HG03469 (cell line): ENCODE results near the gene SPON1.

Source experiments
- ATAC-seq: cut with Tn5 transposase; IDR thresholded peaks from one replicate; pipeline ENCODE4 v1.9.1; 2021; ENCODE audit warnings: mild to moderate bottlenecking, moderate library complexity, moderate number of reproducible peaks; ENCODE audit not compliant: unreplicated experiment

SPON1 gene

DNA sequence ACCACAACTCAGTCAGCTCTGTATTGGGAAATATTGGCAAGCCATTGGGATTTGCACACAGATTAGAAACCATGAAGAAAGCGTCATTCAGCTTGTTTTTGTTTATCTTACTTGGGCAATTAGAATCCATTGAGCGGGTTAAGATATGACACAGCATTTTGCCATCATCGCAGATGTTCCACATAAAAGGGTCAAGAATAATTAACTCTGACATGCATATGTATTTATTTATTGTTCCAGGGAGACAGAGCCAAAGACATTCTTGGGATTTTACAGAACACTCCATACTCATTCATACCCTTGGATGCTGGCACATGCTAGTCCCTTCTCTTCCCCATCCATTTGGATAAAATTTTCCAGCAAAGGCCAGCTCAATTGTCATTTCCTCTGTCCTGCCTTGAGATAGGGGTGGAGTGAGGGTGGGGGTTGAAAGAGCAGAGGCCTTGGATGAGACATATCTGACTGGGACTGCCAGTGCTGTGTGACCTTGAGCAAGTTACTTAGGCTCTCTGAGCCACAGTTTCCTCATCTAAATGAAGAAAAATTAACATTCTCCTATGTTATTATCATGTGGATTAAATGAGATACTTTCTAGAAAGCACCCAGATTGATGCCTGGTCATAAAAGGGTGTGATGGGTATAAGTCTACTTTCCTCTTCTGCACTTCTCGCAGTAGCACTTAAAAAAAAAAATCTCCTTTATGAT is 216.7 kb downstream of the SPON1 start:
- ATAC-seq, result no peak

DNA sequence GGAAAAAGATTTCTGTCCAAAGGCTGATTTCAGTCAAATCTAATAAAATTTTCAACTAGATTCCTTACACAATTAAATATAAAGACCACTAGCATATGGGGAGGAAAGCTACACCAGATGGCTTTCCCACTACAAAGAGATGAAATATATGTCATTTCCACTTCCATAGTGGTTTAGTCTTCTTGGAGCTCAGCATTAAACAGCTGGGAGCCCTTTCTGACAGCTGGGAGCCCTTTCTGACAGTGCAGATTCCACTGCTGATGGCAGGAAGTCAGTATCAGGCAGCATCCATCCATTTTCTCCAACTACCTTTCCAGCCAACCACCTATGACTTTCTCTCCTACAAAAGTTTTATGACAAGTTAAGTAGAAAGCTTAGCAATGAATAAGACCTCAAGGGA is 218.6 kb downstream of the SPON1 start:
- ATAC-seq, result no peak

DNA sequence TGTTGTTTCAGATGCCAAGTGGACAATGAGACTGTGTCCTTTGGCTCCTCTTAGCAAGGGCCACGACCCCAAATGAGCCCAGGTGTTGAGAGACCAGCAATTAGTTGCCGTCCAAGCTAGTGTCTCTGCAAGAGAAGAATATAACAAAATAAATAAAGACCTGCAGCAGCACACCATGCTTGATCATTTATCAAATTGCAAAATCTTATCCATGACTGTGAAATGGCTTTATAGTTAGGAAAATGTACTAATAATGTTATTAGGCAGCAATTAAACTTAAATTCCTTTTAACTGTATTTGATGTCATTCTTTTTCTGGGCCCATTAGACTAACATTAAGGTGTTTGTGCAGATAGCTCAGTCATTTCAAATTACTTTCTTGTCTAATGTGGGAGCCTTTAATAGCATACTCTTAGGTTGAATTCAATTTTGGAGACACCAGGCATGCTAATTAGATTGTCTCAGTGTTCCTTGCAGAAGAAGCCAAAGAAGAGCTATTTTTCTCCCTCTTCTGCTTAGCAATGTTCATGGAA is 220.4 kb downstream of the SPON1 start:
- no peak for ATAC-seq

DNA sequence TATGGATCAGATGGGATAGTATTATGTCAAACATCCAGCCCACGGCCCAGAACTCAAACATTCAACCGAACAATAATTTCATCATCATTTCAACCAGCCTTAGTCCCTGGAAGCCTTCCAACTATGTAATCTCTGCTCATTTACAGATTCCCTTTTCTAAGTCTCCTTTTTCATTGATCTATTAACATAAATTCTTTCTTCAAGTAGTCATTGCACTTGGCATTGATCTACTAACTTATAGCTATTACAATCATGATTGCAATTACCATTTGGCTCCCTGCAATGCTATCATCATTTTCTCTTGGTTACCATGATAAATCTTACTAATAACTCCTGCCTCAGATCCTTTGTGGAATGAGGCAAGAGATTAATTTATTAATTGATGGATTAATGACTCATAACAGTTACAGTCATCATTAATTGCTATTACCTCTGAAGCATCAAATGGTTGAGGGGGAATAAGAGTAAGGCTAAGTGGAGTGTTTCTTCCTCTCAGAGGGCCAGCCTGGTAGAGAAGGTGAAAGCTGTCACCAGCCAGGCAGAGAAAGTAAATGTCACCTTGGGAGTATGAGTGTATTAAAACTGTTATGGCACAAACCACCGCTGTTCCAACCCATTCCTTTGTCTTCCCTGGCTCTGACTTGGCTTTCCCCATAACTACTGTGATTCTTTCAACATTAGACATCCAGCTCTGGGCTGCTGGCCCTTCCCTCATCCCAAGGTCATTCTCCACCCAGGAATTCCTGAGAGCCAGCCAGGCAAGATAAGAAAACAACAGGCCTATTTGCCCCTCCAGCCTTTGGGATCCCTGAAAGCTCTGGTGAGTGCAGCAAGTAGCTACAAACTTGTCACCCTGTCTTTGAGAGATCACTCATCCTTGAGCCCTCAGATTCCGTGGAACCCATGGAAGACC is 221.8 kb downstream of the SPON1 start:
- no peak for ATAC-seq

DNA sequence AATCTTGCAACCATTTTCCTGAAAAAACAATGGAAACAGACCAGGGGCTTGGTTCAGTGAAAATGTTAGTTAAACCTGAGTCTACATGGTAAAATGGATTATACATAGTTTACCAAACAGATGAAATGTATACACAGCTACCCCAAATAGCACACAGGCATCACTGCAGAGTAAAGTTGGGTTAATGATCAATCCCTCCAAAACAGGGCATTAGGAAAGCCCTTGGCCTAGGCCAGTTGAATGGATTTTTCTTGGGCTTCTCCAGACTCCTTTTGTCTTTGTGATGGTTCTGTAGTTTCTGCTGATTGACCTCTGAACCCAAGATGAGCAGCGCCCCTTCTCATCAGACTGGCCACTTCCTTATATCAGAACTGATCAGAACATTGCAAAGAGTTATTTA is 222.9 kb downstream of the SPON1 start:
- no peak for ATAC-seq

DNA sequence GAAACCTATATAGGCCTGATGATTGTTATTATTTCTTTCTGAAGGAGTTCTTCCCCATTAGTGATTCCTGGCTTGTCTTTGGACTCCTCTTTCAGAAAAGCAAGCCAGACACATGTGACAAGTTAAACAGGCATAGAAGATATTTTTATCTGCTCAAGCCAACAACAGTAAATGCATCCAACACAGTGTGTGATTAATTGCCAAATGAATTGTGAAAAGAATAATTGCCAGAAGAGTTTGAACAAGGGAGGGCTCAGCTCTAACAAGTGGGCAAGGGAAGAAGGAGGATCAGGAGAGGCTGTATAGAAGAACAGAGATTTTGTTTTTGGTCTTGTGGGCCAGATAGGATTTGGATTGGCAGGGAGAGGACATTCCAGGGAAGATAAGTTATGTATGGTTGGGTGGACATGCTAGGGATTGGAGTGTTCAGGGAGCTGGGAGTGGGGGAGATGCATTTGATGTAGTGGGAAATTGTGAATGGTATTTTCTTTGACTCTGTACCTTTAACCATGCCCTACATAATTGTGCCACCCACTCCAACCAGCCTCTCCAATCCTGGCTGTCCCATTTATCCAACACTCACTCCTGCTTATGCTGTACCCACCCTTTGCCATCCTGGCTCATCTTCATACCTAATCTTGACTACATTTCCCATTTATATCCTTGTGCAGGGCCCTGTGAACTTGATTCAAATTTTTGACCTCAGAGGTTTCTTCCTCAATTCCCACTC is 223.7 kb downstream of the SPON1 start:
- no peak for ATAC-seq

DNA sequence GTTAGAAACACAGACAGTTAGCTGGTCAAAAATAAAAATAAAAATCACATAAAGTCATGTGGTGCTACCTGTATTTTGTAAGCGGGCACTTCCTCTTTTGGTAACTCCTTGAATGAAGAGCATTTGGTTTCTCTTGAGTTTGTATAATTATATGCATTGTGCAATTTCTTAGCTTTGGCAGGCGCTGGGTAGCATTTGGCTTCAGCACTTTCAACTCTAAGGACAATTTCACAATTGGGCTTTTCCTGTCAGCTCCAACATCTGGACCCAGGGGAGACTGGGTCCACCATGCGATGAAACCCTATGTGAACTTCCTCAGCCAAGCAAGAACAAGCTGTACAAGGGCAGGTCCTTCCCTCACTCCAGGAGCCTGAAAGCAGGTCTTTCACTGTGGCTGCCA is 227.4 kb downstream of the SPON1 start:
- ATAC-seq, result no peak

DNA sequence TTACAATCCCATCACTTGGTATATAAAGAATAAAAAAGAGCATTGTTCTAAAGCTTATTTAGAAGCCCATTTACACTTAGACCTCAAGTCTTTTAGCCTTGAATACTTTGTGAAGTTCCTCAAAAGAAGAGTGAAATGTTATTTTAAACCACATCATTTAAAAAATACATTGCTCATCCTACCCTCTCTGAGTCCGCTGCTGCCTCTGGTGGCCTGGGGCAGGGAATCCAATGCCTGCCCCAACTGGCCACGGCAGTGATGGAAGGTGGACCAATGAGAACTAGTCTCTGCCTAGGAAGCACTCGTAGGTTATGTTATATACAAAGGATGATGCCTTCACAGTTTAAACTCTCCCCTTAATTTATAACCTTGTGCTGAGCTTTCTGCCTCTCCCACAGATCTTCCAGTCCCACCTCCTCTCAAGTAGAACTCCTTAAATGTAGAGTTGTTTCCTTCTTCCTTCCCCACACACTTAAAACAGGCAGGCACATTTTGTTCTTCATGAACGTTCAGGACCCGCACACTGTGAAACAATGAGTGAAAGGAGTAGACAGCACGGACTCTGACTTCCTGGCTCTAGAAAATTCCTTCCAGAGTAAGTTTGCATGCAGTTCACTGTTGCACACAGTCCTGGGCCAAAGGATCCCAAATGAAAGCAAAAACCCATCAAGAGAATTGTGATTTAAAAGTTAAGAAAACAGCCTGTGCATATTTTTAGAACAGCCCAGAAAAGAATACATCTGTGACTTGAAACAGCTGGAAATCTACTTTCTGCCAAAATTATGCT is 228.7 kb downstream of the SPON1 start:
- ATAC-seq, result no peak

DNA sequence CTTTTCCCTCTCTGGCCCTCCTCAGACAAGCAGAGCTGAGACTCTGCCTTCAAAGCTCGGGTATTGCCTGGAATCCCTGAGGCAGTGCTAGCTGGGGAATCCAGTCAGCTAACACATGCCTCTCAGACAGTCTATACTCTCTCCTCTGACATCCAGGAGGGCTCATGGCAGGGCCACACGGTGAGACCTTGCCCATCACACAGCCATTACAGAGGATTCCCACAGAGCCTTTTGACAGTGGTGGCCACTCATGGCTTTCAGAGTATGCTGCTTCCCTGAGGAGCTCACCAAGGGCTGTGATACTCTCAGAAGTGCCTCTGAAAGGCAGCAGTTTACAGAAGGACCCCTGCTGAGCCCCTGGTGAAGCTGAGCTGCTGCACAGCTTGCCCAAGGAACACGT is 231.1 kb downstream of the SPON1 start:
- ATAC-seq, result no peak

DNA sequence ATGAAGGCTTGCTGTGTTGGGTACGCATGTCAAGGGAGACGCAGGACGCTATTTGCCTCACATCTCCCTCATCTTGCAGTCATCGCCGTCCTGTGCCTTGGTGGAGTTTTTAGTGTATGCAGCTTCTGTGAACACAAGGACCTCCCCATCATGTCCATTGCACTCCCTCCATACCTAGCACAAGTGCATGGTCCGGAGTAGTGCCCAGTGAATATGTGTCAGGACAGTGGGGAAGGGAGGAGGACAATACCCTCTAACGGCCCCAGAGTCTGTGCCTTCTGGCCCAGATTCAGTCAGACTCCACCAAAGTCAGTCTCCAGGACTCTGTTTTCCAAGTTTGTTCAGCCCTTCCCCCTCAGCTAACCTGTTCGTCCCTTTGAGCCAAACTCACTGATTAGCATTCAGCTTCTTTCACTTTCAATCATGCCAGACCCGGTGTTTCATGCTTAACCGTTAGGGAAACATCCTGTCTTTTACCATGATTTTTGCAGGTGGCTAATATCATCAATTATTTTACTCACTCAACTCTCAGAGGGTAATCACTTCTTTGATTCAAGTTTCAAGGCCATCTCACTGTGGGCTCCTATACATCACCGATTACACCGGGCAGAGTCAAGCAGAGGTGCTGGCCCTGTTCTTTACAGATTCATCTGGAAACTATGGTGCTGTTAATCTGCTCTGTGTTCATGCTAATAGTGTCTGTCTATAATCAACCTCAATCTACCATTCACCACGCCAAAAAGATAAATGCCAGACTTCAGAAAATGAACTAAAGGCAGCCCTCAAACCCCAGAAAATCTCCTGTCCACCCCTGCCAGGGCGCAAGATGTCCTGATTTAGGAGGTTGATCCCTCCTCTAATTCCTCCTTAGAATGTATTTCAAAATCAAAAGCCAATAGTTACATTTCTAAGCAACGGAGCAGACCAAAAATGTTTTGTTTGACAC is 240.0 kb downstream of the SPON1 start:
- no peak for ATAC-seq

DNA sequence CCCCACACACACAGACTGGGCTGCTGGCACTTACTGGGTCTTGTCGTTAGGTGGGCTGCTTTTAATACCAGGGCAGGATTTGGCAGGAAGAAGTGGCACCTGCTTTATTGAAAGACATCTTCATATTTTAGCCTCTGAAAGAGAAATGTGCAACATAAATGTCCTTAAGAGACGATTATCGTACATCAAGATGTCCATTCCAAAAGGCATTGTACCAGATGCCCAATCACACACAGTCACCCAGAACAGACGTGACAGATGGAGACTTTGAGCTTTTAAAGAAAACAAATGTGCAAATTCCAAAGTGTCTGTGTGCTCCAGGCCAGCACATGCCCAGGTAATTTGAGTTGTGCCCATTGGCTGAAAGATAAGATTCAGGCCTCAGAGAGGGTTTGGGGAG is 240.8 kb downstream of the SPON1 start:
- no peak for ATAC-seq

DNA sequence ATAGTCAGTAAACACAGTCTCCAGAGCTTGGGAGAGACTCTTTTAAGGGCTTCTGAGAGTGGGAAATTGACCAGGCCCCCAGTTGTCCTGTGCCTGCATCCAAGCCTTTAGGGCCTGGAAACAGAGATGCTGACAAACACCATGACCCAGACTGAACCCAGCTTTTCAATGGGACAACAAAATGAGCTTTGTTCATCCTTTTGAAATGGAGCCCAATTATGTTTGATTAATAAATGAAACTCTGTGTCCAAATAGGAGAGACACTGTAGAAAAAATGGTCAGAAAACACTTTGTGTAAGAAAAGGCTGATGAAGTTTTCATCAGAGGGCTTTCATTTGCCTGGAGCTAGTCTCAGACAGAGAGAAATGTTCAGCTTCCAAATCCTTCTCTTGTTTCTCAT is 250.5 kb downstream of the SPON1 start:
- no peak for ATAC-seq

DNA sequence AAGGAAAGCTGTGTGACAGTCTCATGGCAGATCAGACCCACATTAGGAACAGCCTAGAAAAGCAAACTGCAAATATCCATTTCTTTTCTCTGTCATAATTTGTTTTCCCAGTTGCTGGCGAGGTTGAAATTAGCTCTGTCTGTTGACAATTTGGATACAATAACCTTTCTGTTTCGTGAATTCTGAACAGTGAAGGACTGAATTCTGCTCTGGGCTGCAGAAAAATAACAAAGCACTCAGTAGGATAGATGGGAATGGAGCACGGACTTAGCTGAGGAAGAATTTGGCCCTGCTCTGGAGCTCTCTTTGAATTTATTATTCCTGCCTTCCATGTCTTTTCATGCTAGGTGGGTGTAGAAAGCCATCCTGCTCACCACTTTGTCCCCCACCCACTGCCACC is 256.2 kb downstream of the SPON1 start:
- ATAC-seq, result no peak

DNA sequence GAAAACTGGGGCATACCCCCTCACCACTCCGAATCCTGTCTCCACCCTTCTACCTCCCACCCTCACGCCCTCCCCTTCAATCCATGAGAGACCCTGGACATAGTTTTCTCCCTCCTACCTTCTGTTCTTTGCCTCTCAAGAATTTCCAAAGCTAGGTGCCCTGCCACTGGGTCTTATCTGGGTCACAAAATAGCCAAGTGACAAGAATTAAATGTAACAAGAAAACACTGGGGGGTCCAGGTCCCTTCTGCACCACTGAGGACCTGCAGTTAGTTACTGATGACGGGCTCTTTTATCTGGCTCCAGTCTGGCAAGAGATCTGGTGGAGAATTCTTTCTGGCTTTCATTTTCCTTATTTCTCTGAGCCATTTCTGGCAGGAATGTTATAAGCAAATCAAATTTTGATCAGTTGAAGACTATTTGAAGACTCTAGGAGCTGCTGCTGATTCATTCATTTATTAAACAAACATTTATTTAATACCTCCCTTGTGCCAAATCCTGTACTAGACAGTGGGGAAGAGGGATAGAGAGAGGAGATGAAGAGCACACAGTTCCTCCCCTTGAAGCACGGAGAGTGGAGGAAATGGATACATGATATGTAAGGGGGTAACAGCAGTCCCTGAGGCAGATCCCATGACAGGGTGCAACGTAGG is 261.2 kb downstream of the SPON1 start:
- no peak for ATAC-seq

DNA sequence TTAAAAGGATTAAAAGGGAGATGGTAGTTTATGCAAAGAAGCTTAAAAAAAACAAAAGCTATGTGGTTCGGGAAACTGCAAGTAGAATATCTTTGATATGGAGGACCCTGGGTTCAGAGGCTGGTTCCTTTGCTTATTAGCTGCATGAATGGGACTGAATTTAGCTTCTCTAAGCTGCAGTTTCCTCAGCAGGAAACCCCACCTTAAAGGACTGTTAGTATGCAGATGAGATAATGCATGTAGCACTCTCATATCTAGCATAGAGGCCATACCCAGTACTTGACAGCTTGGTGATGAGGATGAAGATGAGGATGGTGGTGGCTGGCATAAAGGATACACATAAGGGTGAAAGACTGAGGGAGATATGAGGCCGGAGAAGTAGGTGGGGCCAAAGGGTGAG is 261.9 kb downstream of the SPON1 start:
- no peak for ATAC-seq

DNA sequence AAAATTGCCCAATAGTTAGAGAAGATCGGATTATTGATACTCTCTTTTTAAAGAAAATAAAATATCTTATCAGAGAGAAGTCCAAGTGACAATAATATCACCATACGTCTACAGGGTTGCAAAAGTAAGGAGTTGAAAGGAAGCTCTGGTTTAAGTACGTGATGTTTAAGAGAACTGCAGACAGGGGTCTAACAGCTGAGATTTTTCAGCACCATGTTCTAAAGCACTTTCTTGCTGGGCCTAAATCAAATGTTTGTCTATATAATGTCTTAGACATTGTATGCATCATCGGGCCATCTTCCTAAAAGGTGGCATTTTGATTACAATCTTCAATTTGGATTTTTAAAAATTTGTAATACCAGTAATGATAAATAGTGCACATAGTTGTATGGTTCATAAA is 263.1 kb downstream of the SPON1 start:
- ATAC-seq, result no peak

DNA sequence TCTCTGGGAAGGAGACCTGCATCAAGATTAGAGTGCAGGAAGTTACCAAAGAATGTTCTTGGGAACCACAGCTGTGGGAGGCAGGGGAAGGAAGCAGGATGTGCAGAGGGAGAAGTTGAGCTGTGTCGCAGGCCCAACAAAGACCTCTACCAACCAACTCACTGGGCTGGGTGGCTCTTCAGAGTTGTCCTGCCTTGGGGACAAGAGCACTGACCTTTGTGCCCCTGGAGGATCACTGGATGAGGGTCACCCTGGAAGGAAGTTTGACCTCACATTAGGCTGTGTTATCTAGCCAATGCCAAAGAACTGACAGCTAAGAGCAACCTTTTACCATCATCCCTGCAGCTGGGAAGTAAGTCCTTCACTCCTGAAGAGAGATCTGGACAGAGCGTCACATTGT is 265.8 kb downstream of the SPON1 start:
- ATAC-seq, result no peak

DNA sequence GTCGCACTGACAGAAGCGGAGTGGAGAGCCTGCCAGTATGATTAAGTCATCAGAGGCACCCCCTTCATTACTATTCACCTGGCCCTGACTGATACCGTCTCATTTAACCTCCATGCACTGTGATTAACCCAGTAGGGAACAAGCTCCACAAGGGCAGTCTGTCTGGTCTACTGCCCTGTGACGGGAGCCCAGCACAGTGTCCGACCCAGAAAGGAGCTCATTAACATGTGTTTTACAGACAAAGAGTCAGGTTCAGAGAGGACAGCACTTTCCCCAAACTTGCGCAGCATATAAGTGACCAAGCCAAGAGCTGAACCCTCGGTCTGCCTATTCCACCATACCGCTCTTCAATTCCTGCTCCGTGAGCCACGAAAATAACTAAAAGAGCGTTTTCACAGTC is 266.9 kb downstream of the SPON1 start:
- no peak for ATAC-seq

DNA sequence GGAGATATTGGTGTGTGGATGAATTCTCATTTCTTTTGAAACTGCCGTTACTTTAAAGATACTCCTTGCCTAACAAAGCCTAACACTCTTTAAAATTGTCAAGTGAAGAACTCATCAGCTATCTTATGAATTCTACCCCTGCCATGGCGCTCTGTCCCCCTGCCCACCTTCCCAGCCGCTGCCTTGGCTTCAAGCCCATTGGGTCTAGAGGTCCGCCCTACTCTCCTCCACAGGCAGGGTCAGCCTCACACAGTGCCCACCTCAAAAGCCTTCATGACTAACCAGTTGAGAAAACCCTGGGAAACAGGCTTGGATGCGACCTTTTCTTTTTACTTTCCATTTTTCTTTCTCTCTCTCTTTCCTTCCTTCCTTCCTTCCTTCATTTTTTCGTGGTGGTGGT is 267.9 kb downstream of the SPON1 start:
- no peak for ATAC-seq
